ENCODE data around the gene LRRTM1.

Gene LRRTM1

DNA sequence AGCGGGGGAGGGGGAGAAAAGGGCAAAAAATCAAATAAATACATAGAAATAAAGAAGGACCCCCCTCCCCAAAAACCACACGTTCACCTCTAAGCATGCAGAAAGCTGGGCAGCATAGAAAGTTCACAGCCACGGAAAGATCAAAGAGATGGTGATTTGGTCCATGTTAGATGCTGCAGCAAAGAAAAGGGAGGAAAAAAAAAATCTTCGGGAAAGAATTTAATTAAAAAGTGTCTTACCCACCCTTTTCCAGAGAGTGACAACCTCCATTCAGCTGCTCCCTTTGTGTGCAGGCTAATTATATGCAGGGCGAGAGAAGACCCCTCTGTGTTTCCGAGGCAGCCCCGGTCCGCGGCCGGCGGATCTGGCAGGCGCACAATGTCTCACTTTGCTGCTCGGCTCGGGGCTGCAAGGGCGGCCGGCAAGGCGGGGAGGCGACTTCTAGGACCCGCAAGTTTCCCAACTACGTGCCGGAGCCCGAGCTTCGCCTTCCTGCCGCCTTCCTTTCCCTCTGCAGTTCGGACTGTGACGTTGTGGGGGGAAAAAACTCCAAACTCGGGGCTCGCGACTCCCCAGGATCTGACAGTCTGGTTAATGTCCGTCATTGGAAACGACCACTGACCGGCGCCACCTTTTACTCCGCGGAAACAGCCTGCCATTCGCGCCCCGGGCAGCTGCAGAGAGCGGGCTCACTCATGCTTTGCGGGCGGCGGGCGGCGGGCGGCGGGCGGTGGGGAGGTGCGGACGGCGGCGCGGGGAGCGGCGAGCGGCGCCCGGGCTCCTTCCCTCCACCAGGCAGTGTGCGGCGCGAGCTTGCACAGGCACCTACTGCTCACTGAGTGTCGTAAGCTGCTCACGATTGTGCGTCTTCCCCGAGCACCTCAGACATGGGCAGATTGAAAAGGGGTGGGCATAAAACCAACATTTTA lies at the start of gene LRRTM1:
Gene LRRTM1 (minus strand): TSS at position 844 of the 929 bp plus-strand sequence. CDS start 933 bp downstream, outside the sequence.
- no peak for TF ChIP-seq Cebpa-rat (IDR thresholded peaks at IDR 0.05)
- H3K4me3 ChIP-seq: peak within 1 kb of the TSS; percentile 50 to 68 (median 60)
- H4K20me1 ChIP-seq: no peaks in the 10 kb centered on the region; a peak in 1 of 22 replicates
- H3K27me3 ChIP-seq: peaks cover 36 to 50% (median 40%) of the 10 kb centered on the region in 11 experiments
- H3K36me3 ChIP-seq: no peaks in the 10 kb centered on the region
- peaks cover 0 to 7% (median 2%) of the 10 kb centered on the region in 10 experiments; a peak in 4 of 20 replicates for H3K4me1 ChIP-seq
- H3K4me2 ChIP-seq: peak within 1 kb of the TSS; percentile 82 to 99 (median 89)
- no peak within 1 kb of the TSS for H3K27ac ChIP-seq
- H3K9me3 ChIP-seq (replicated peaks in 1 of 11): peaks cover 0 to 24% (median 14%) of the 10 kb centered on the region in 11 experiments; a peak in 17 of 22 replicates
- H3K9ac ChIP-seq: peak within 1 kb of the TSS in 7 of 11 experiments; percentile 35 to 56 (median 47); a peak in 10 of 22 replicates

DNA sequence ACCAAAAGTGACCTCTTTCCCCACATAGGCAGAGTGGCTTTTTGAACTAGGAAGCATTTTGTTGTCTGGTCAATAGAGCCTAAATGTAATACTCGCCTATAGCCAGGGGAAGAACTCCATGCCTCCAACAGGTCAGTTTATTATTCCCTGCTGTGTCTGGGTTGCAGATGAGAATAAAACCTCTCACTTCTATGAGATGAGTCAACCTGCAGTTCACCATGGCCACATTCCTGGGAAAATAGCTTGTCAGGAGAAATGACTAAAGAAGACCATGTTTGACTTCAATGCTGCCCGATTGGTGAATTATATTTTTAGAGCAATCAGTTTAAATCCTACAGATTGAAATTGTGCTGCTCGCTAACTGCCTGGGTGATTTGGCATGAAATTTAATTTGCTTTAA lies 46.7 kb upstream of the LRRTM1 start:
- TF ChIP-seq Cebpa-rat (IDR thresholded peaks at IDR 0.05): no peak
- Histone ChIP-seq H3K27me3 (no peaks in the 10 kb centered on the region), H3K9me3 (replicated peaks in 1 of 11) (peaks cover 0 to 3% (median 0%) of the 10 kb centered on the region in 11 experiments; a peak in 1 of 22 replicates), H4K20me1 (no peaks in the 10 kb centered on the region), H3K4me3 (no peak overlapping the region), H3K4me2 (no peak overlapping the region), H3K4me1 (peaks cover 0 to 8% (median 0%) of the 10 kb centered on the region in 10 experiments; a peak in 3 of 20 replicates), H3K9ac (no peak overlapping the region), H3K36me3 (no peaks in the 10 kb centered on the region), H3K27ac (no peak overlapping the region)

- Histone ChIP-seq H3K9ac (no peak overlapping the region), H3K4me1 (peaks cover 0 to 8% (median 0%) of the 10 kb centered on the region in 10 experiments; a peak in 2 of 20 replicates), H3K4me2 (no peak overlapping the region), H3K4me3 (no peak overlapping the region), H3K36me3 (no peaks in the 10 kb centered on the region), H3K27ac (no peak overlapping the region), H3K9me3 (replicated peaks in 1 of 11) (peaks cover 0 to 3% (median 0%) of the 10 kb centered on the region in 11 experiments; a peak in 1 of 22 replicates), H4K20me1 (no peaks in the 10 kb centered on the region), H3K27me3 (no peaks in the 10 kb centered on the region)
- no peak for TF ChIP-seq Cebpa-rat (IDR thresholded peaks at IDR 0.05)
Observed at GRCh38 chr2:80348953-80349352, 44.4 kb upstream of the LRRTM1 start.

- H3K4me3 ChIP-seq: no peak overlapping the region
- no peaks in the 10 kb centered on the region for H4K20me1 ChIP-seq
- no peaks in the 10 kb centered on the region for H3K36me3 ChIP-seq
- no peak overlapping the region for H3K9ac ChIP-seq
- H3K9me3 ChIP-seq (replicated peaks in 1 of 11): peaks cover 0 to 3% (median 0%) of the 10 kb centered on the region in 11 experiments; a peak in 1 of 22 replicates
- TF ChIP-seq Cebpa-rat (IDR thresholded peaks at IDR 0.05): no peak
- no peak overlapping the region for H3K4me2 ChIP-seq
- H3K4me1 ChIP-seq: peaks cover 0 to 8% (median 0%) of the 10 kb centered on the region in 10 experiments; a peak in 2 of 20 replicates
- H3K27me3 ChIP-seq: no peaks in the 10 kb centered on the region
- no peak overlapping the region for H3K27ac ChIP-seq
Observed at GRCh38 chr2:80348078-80348477, 43.5 kb upstream of the LRRTM1 start.

DNA sequence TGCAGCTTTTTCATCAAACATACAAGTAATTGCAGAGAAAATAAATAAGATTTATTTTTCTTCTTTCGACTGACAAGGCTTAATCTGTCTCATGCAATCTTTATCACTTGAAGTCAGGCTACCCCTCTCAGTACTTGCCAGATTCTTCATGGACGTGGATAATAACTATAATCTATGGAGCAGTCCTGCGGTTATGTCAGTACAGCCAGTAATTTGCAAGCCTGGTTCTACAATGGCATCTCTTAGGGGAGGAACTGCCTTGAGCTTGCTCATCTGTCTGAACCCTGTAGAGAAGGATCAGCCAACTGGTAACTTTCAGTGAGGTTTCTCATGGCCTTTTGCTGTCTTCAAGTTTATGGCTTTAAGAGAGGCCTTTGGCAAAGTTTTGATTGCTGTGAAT lies 35.5 kb upstream of the LRRTM1 start:
- TF ChIP-seq Cebpa-rat (IDR thresholded peaks at IDR 0.05): no peak
- Histone ChIP-seq H3K27ac (no peak overlapping the region), H4K20me1 (no peaks in the 10 kb centered on the region), H3K9me3 (replicated peaks in 1 of 11) (no peaks in the 10 kb centered on the region; a peak in 2 of 22 replicates), H3K4me1 (no peaks in the 10 kb centered on the region), H3K36me3 (no peaks in the 10 kb centered on the region), H3K9ac (no peak overlapping the region), H3K27me3 (no peaks in the 10 kb centered on the region), H3K4me2 (no peak overlapping the region), H3K4me3 (no peak overlapping the region)

DNA sequence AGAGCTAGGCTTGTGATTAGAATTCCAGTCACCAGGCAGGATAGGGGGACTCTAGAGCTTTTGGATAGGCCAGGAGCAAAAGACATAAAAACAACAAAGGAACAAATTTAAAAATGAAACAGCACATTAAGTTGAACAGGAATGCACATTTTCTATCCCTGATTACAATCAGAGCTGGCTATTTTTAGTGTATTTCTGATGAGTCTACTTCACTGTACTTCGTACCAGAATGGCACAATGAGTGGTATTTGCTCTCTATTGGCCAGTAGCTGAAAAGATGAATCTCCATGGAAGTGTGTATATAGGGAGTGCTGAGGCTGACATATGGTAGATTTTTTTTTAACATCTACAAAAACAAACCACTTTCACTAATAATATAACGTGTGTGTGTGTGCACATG lies 34.2 kb upstream of the LRRTM1 start:
- Histone ChIP-seq H3K9ac (no peak overlapping the region), H3K4me2 (no peak overlapping the region), H3K36me3 (no peaks in the 10 kb centered on the region), H3K4me1 (no peaks in the 10 kb centered on the region), H3K27me3 (no peaks in the 10 kb centered on the region), H3K9me3 (replicated peaks in 1 of 11) (no peaks in the 10 kb centered on the region; a peak in 1 of 22 replicates), H4K20me1 (no peaks in the 10 kb centered on the region), H3K4me3 (no peak overlapping the region), H3K27ac (no peak overlapping the region)
- TF ChIP-seq Cebpa-rat (IDR thresholded peaks at IDR 0.05): no peak

- Histone ChIP-seq H3K27ac (no peak overlapping the region), H3K4me1 (no peaks in the 10 kb centered on the region)
- no peak for TF ChIP-seq Cebpa-rat (IDR thresholded peaks at IDR 0.05)
Observed at GRCh38 chr2:80335411-80335810, 30.9 kb upstream of the LRRTM1 start.

GRCh38 chr2:80333886-80334285 lies 29.3 kb upstream of the LRRTM1 start:
- H4K20me1 ChIP-seq: no peaks in the 10 kb centered on the region
- no peaks in the 10 kb centered on the region for H3K9me3 ChIP-seq (replicated peaks in 1 of 11)

More at GRCh38 chr2:80335411-80335810, 30.9 kb upstream of the LRRTM1 start:
- no peaks in the 10 kb centered on the region for H3K27me3 ChIP-seq
- no peak overlapping the region for H3K4me3 ChIP-seq
- H3K9ac ChIP-seq: no peak overlapping the region
- no peaks in the 10 kb centered on the region for H3K36me3 ChIP-seq
- no peaks in the 10 kb centered on the region; a peak in 1 of 22 replicates for H3K9me3 ChIP-seq (replicated peaks in 1 of 11)
- H4K20me1 ChIP-seq: no peaks in the 10 kb centered on the region
- no peak overlapping the region for H3K4me2 ChIP-seq

More at GRCh38 chr2:80333886-80334285, 29.3 kb upstream of the LRRTM1 start:
- no peak overlapping the region for H3K9ac ChIP-seq
- H3K36me3 ChIP-seq: no peaks in the 10 kb centered on the region
- H3K27ac ChIP-seq: no peak overlapping the region
- H3K4me1 ChIP-seq: peaks cover 0 to 9% (median 7%) of the 10 kb centered on the region in 10 experiments; a peak in 11 of 20 replicates
- H3K4me2 ChIP-seq: no peak overlapping the region
- no peaks in the 10 kb centered on the region for H3K27me3 ChIP-seq
- no peak overlapping the region for H3K4me3 ChIP-seq
- TF ChIP-seq Cebpa-rat (IDR thresholded peaks at IDR 0.05): no peak

Measured in BLaER1 treated with 17β-estradiol and CSF1 and Interleukin-3, amounts not matched to agents 10 nM and 100 nM (cell line).